ENCODE data around the gene MTFMT. TPM values are rescaled to one million over a fixed set of nuclear protein-coding genes. Genes with fewer than 3 reads are reported as not detected.
A peak's percentile ranks its signal among the peaks of the same experiment; 100 is the strongest.

MTFMT gene
- total and polyA plus RNA-seq, 2 of the 13 experiments (the other 11 are each of a cell fraction or from before 2014, with no cell fraction given), result 9.9 to 23.2 TPM

GRCh38 chr15:65028921-65029735 lies at the start of gene MTFMT (continued):
- TF ChIP-seq ZNF503 (CRISPR knock-in tag; IDR thresholded peaks at IDR 0.05) (peak; percentile 55; the same call in 1 of the 2 replicates), ZNF710 (CRISPR knock-in tag; IDR thresholded peaks at IDR 0.05; ENCODE audit: borderline replicate concordance) (no peak), YEATS2 (CRISPR knock-in tag; IDR thresholded peaks at IDR 0.05; ENCODE audit: borderline replicate concordance) (0 out of 2 replicates have a peak, but pooled peaks have one; percentile 36), TAF1 (CRISPR knock-in tag; IDR thresholded peaks at IDR 0.05) (peak; percentile 84), ZNF724P (CRISPR knock-in tag; IDR thresholded peaks at IDR 0.05; ENCODE audit: borderline replicate concordance) (0 out of 2 replicates have a peak, but pooled peaks have one; percentile 50), IKZF5 (CRISPR knock-in tag; IDR thresholded peaks at IDR 0.05) (peak; percentile 57; the same call in 1 of the 2 replicates), ZBTB3 (CRISPR knock-in tag; IDR thresholded peaks at IDR 0.05; ENCODE audit: borderline replicate concordance, low read depth) (0 out of 2 replicates have a peak, but pooled peaks have one; percentile 40), YEATS4 (CRISPR knock-in tag; IDR thresholded peaks at IDR 0.05; ENCODE audit: borderline replicate concordance) (peak; percentile 84; the same call in 1 of the 2 replicates), E2F1 (CRISPR knock-in tag; IDR thresholded peaks at IDR 0.05) (peak; percentile 43; the same call in 1 of the 2 replicates), ONECUT2 (CRISPR knock-in tag; IDR thresholded peaks at IDR 0.05) (no peak), ZHX1 (CRISPR knock-in tag; IDR thresholded peaks at IDR 0.05; ENCODE audit: low read depth) (0 out of 2 replicates have a peak, but pooled peaks have one; percentile 36), NFAT5 (CRISPR knock-in tag; IDR thresholded peaks at IDR 0.05) (peak; percentile 42; the same call in 1 of the 2 replicates)
